ENCODE measurements around the gene FBXW9.
"Not testable (repeated sequence)": the region's sequence is repeated elsewhere in the genome, so short reads cannot be mapped to it uniquely, and the experiment has no call there.

The FBXW9 gene

GRCh38 chr19:12696366-12697335 is at the start of gene FBXW9:
TSS of gene FBXW9 (minus strand) at chr19:12696631. CDS start at chr19:12696581, 50 bp downstream.
- DNase-seq (ENCODE audit: extremely low read depth in 1 of 2, low read depth in 1 of 2) = peak; percentile 94 to 96

- no peak for DNase-seq (ENCODE audit: extremely low read depth in 1 of 2, low read depth in 1 of 2)
Observed at GRCh38 chr19:12745166-12745897, 48.9 kb upstream of the FBXW9 start.

GRCh38 chr19:12737835-12738351 is 41.5 kb upstream of the FBXW9 start:
- DNase-seq (ENCODE audit: extremely low read depth in 1 of 2, low read depth in 1 of 2) = no peak

- DNase-seq (ENCODE audit: extremely low read depth in 1 of 2, low read depth in 1 of 2) = peak in 1 of 2 donors; percentile 66
Observed at GRCh38 chr19:12736995-12737834, 40.8 kb upstream of the FBXW9 start, which contains the start of gene GET3. TSS of gene GET3 (plus strand) at chr19:12737497. CDS start at chr19:12737506, 9 bp downstream.

GRCh38 chr19:12733369-12734214 is 37.2 kb upstream of the FBXW9 start:
- no peak for DNase-seq (ENCODE audit: extremely low read depth in 1 of 2, low read depth in 1 of 2)

- DNase-seq (ENCODE audit: extremely low read depth in 1 of 2, low read depth in 1 of 2) = no peak
Observed at GRCh38 chr19:12731337-12731736, 34.9 kb upstream of the FBXW9 start.

- DNase-seq (ENCODE audit: extremely low read depth in 1 of 2, low read depth in 1 of 2) = no peak
Observed at GRCh38 chr19:12730064-12730463, 33.6 kb upstream of the FBXW9 start.

- no peak for DNase-seq (ENCODE audit: extremely low read depth in 1 of 2, low read depth in 1 of 2)
Observed at GRCh38 chr19:12727745-12728433, 31.5 kb upstream of the FBXW9 start.

- no peak for DNase-seq (ENCODE audit: extremely low read depth in 1 of 2, low read depth in 1 of 2)
Observed at GRCh38 chr19:12726988-12727316, 30.5 kb upstream of the FBXW9 start.

GRCh38 chr19:12725612-12726011 is 29.2 kb upstream of the FBXW9 start:
- DNase-seq (ENCODE audit: extremely low read depth in 1 of 2, low read depth in 1 of 2) = not testable (repeated sequence)

- DNase-seq (ENCODE audit: extremely low read depth in 1 of 2, low read depth in 1 of 2) = peak in 1 of 2 donors; percentile 41
Observed at GRCh38 chr19:12723641-12724426, 27.4 kb upstream of the FBXW9 start, which contains the start of gene TNPO2. TSS of gene TNPO2 (minus strand) at chr19:12723932. CDS start at chr19:12720977, 2,955 bp downstream.

GRCh38 chr19:12723381-12723640 is 26.9 kb upstream of the FBXW9 start:
- DNase-seq (ENCODE audit: extremely low read depth in 1 of 2, low read depth in 1 of 2) = no peak

- peak; percentile 86 to 89 for DNase-seq (ENCODE audit: extremely low read depth in 1 of 2, low read depth in 1 of 2)
Observed at GRCh38 chr19:12722566-12723380, 26.3 kb upstream of the FBXW9 start.

- peak in 1 of 2 donors; percentile 33 for DNase-seq (ENCODE audit: extremely low read depth in 1 of 2, low read depth in 1 of 2)
Observed at GRCh38 chr19:12721656-12722565, 25.5 kb upstream of the FBXW9 start.

GRCh38 chr19:12720851-12721655 is 24.6 kb upstream of the FBXW9 start:
- DNase-seq (ENCODE audit: extremely low read depth in 1 of 2, low read depth in 1 of 2) = no peak

- DNase-seq (ENCODE audit: extremely low read depth in 1 of 2, low read depth in 1 of 2) = no peak
Observed at GRCh38 chr19:12720296-12720695, 23.9 kb upstream of the FBXW9 start.

All from activated CD8-positive, alpha-beta memory T cell treated with anti-CD3 and anti-CD28 coated beads for 1 hour (primary cell).